Measurements from ENCODE around the gene RAP1GAP2. TPM values are rescaled to one million over a fixed set of nuclear protein-coding genes. Genes with fewer than 3 reads are reported as not detected.

Gene RAP1GAP2
- 1.2 TPM for total RNA-seq
- 1 to 10 TPM; 1.4 to 3.5 (median 2.0) TPM for polyA plus RNA-seq (ENCODE audit: insufficient read depth in 1 of 8, insufficient read length in 8 of 8, low replicate concordance in 1 of 8)
- long read RNA-seq, donor 1, full-length matches to known transcripts = 1 of 1 reads
- long read RNA-seq, donor 1, partial matches to known transcripts = 0 of 1 reads
- long read RNA-seq, donor 1, other reads (novel, unspliced or antisense) = 0 of 1 reads
- long read RNA-seq, donor 2, full-length matches to known transcripts = 1 of 1 reads
- long read RNA-seq, donor 2, partial matches to known transcripts = 0 of 1 reads
- long read RNA-seq, donor 2, other reads (novel, unspliced or antisense) = 0 of 1 reads
- long read RNA-seq, donor 3, full-length matches to known transcripts = 4 of 4 reads
- long read RNA-seq, donor 3, partial matches to known transcripts = 0 of 4 reads
- long read RNA-seq, donor 3, other reads (novel, unspliced or antisense) = 0 of 4 reads
- long read RNA-seq, donor 4, full-length matches to known transcripts = 1 of 1 reads
- long read RNA-seq, donor 4, partial matches to known transcripts = 0 of 1 reads
- long read RNA-seq, donor 4, other reads (novel, unspliced or antisense) = 0 of 1 reads
- long read RNA-seq, donor 5, full-length matches to known transcripts = 7 of 7 reads
- long read RNA-seq, donor 5, partial matches to known transcripts = 0 of 7 reads
- long read RNA-seq, donor 5, other reads (novel, unspliced or antisense) = 0 of 7 reads
- long read RNA-seq, donor 6 = 0 reads
- long read RNA-seq, donor 7, full-length matches to known transcripts = 1 of 1 reads
- long read RNA-seq, donor 7, partial matches to known transcripts = 0 of 1 reads
- long read RNA-seq, donor 7, other reads (novel, unspliced or antisense) = 0 of 1 reads
- long read RNA-seq, donor 8, full-length matches to known transcripts = 1 of 1 reads
- long read RNA-seq, donor 8, partial matches to known transcripts = 0 of 1 reads
- long read RNA-seq, donor 8, other reads (novel, unspliced or antisense) = 0 of 1 reads
- long read RNA-seq, donor 9, full-length matches to known transcripts = 2 of 2 reads
- long read RNA-seq, donor 9, partial matches to known transcripts = 0 of 2 reads
- long read RNA-seq, donor 9, other reads (novel, unspliced or antisense) = 0 of 2 reads
- long read RNA-seq, donor 10, full-length matches to known transcripts = 2 of 2 reads
- long read RNA-seq, donor 10, partial matches to known transcripts = 0 of 2 reads
- long read RNA-seq, donor 10, other reads (novel, unspliced or antisense) = 0 of 2 reads
- long read RNA-seq, donor 11, full-length matches to known transcripts = 2 of 2 reads
- long read RNA-seq, donor 11, partial matches to known transcripts = 0 of 2 reads
- long read RNA-seq, donor 11, other reads (novel, unspliced or antisense) = 0 of 2 reads

- peaks cover 2% of the 10 kb centered on the region for H3K27me3 ChIP-seq (ENCODE audit: control insufficient read depth, insufficient read depth, low read length)
- H3K4me3 ChIP-seq (ENCODE audit: low read length) = peak within 1 kb of the TSS; percentile 5
- H3K36me3 ChIP-seq (ENCODE audit: control insufficient read depth, insufficient read depth, low read length) = no peaks in the 10 kb centered on the region
- H3K9me3 ChIP-seq (replicated peaks; ENCODE audit: control insufficient read depth, low read depth, low read length) = no peaks in the 10 kb centered on the region
- WGBS (ENCODE audit: insufficient coverage) = 58% methylated on average over 27 of the region's 39 CpGs
- no peaks in the 10 kb centered on the region for H3K4me1 ChIP-seq (ENCODE audit: control insufficient read depth, insufficient read depth, low read length)
- no peak within 1 kb of the TSS for H3K27ac ChIP-seq (ENCODE audit: low read length)
- DNase-seq = peak; percentile 30
Observed at GRCh38 chr17:2796164-2797125, at the start of gene RAP1GAP2. Gene RAP1GAP2, plus strand, starts transcription at chr17:2796438. Its CDS starts 90 bp downstream, at chr17:2796528.

GRCh38 chr17:2749058-2749783 lies 47.0 kb upstream of the RAP1GAP2 start, which contains the start of gene CCDC92B:
Gene CCDC92B, minus strand, starts transcription at chr17:2749652. Its CDS starts 14,507 bp downstream, at chr17:2735145.
- peaks cover 8% of the 10 kb centered on the region for H3K4me1 ChIP-seq (ENCODE audit: control insufficient read depth, insufficient read depth, low read length)
- no peaks in the 10 kb centered on the region for H3K36me3 ChIP-seq (ENCODE audit: control insufficient read depth, insufficient read depth, low read length)
- H3K27me3 ChIP-seq (ENCODE audit: control insufficient read depth, insufficient read depth, low read length) = peaks cover 55% of the 10 kb centered on the region
- no peaks in the 10 kb centered on the region for H3K9me3 ChIP-seq (replicated peaks; ENCODE audit: control insufficient read depth, low read depth, low read length)
- DNase-seq = no peak
- no peak within 1 kb of the TSS for H3K4me3 ChIP-seq (ENCODE audit: low read length)
- H3K27ac ChIP-seq (ENCODE audit: low read length) = no peak within 1 kb of the TSS
- WGBS (ENCODE audit: insufficient coverage) = under 1% methylated on average over 39 of the region's 76 CpGs

DNA sequence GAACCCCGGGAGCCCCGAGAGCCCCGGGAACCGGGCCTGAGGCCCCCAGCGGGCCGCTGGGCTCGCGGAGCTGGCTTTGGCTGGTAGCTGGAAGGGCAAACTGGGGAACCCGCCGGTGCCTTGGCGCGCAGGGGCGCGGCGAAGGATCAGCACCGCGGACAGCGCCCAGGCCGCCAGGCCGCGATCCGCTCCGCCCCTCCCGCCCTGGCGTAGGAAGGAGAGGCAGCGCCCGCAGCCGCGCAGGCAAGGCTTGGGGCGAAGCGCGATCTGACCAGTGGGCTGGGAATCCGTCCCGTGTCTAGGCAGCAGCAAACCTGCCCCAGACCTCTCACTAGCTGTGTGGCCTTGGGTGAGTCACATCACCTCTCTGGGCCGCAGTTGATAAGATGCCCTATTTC lies 46.5 kb upstream of the RAP1GAP2 start:
- Histone ChIP-seq H3K36me3 (ENCODE audit: control insufficient read depth, insufficient read depth, low read length) (no peaks in the 10 kb centered on the region), H3K4me1 (ENCODE audit: control insufficient read depth, insufficient read depth, low read length) (peaks cover 8% of the 10 kb centered on the region), H3K27ac (ENCODE audit: low read length) (no peak overlapping the region), H3K4me3 (ENCODE audit: low read length) (no peak overlapping the region), H3K9me3 (replicated peaks; ENCODE audit: control insufficient read depth, low read depth, low read length) (no peaks in the 10 kb centered on the region), H3K27me3 (ENCODE audit: control insufficient read depth, insufficient read depth, low read length) (peaks cover 60% of the 10 kb centered on the region)
- WGBS (ENCODE audit: insufficient coverage) = under 1% methylated on average over 32 of the region's 35 CpGs
- peak; percentile 80 for DNase-seq

DNA sequence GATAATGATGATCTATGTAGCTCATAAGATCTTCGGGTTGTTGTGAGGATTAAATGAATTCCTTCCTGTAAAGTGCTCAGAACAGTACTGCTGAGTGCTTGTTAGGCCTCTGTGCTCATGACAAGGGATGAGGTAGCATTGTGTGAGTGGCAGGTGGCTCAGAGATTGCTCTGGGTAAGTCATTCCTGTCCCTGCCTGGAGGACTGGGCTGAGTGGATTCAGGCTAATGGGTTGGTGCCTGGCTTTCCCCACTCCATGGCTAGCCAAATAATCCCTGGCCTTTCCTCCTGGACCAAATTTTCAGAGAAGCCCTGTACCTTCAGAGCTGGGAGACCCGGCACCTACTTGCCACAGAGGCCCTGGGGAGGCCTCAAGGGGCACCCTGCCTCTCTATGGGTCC lies 45.5 kb upstream of the RAP1GAP2 start:
- H3K4me1 ChIP-seq (ENCODE audit: control insufficient read depth, insufficient read depth, low read length) = peaks cover 5% of the 10 kb centered on the region
- WGBS (ENCODE audit: insufficient coverage) = 73% methylated on average over 2 of the region's 2 CpGs

DNA sequence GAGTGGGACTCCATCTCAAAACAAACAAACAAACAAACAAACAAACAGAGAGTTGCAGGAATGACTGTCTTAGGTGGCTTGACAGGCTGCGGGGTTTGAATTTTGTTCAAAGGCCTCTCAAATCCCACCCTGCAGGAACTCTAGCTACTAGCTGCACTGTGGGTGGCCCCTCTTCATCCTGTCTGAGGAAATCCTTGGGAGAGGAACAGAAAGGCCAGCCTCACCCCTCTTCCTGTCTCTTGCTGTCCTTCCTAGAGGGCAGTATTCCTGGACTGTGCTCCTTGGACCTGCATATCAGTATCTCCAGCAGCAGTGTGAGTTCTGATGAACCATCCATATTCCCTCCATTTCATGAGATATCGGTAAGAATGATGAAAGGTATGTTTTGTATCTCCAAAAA lies 44.7 kb upstream of the RAP1GAP2 start:
- no peaks in the 10 kb centered on the region for H3K36me3 ChIP-seq (ENCODE audit: control insufficient read depth, insufficient read depth, low read length)
- no peak for DNase-seq
- whole genome bisulfite sequencing (ENCODE audit: insufficient coverage) = 60% methylated on average over 1 of the region's 2 CpGs
- no peak overlapping the region for H3K4me3 ChIP-seq (ENCODE audit: low read length)
- no peak overlapping the region for H3K27ac ChIP-seq (ENCODE audit: low read length)
- H3K9me3 ChIP-seq (replicated peaks; ENCODE audit: control insufficient read depth, low read depth, low read length) = no peaks in the 10 kb centered on the region
- peaks cover 7% of the 10 kb centered on the region for H3K4me1 ChIP-seq (ENCODE audit: control insufficient read depth, insufficient read depth, low read length)
- peaks cover 73% of the 10 kb centered on the region for H3K27me3 ChIP-seq (ENCODE audit: control insufficient read depth, insufficient read depth, low read length)

More for the DNA sequence above, 45.5 kb upstream of the RAP1GAP2 start:
- Histone ChIP-seq H3K36me3 (ENCODE audit: control insufficient read depth, insufficient read depth, low read length) (no peaks in the 10 kb centered on the region), H3K9me3 (replicated peaks; ENCODE audit: control insufficient read depth, low read depth, low read length) (no peaks in the 10 kb centered on the region), H3K4me3 (ENCODE audit: low read length) (no peak overlapping the region), H3K27ac (ENCODE audit: low read length) (no peak overlapping the region), H3K27me3 (ENCODE audit: control insufficient read depth, insufficient read depth, low read length) (peaks cover 66% of the 10 kb centered on the region)
- no peak for DNase-seq

DNA sequence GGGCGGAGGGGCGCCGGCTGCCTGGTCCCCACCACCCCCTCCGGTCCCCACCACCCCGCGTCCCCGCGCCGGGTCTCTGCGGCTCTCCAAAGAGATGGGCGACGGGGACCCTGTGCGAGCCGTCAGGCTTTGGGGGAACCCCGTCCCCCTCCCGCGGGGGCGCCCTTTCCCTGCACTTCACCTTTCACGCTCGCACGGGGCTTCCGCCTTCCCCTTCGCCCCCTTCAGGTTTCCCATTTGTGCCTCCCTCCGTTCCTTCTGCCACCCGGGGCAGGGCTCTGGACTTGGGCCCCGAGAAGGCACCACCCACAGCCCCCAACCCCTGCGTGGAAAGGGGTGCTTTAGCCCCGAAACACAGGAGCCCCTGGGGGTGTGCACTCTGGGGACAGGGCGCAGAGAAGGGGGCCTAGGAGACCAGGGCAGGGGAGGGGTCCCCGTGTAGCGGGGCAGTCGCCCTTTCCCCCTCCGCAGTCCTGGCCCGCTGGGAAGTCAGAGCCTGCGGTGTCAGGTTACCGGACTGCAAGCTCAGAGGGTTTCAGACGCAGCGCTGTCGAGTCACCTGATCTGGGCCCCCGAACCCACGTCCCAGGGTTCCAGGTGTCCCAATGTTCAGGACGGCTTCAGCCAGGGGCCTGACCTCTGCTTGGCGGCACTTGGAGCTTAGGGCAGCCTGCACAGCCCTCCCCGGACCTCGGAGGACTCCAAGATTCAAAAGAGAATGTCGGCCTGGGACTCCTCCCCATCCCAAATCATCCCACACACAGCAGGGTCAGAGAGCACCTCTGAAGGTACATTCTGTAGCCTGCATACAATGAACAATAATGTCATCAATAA lies 40.1 kb upstream of the RAP1GAP2 start:
- peaks cover 62% of the 10 kb centered on the region for H3K27me3 ChIP-seq (ENCODE audit: control insufficient read depth, insufficient read depth, low read length)
- under 1% methylated on average over 40 of the region's 46 CpGs for WGBS (ENCODE audit: insufficient coverage)

DNA sequence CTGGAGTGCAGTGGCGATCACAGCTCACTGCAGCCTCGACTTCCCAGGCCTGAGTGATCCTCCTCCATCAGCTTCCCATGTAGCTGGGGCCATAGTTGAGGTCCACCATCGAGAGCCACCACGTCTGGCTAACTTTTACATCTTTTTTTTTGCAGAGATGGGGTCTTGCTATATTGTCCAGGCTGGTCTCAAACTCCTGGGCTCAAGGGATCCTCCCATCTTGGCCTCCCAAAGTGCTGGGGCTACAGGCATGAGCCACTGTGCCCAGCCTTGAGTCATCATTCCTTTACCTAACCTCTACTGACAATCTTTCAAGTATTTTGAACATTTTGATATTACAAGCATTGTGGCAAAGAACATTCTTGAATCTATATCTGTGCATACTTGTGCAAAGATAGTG lies 37.4 kb upstream of the RAP1GAP2 start:
- no peaks in the 10 kb centered on the region for H3K9me3 ChIP-seq (replicated peaks; ENCODE audit: control insufficient read depth, low read depth, low read length)
- H3K27me3 ChIP-seq (ENCODE audit: control insufficient read depth, insufficient read depth, low read length) = peaks cover 46% of the 10 kb centered on the region
- 79% methylated on average over 3 of the region's 4 CpGs for WGBS (ENCODE audit: insufficient coverage)
- no peak overlapping the region for H3K27ac ChIP-seq (ENCODE audit: low read length)
- no peak for DNase-seq
- no peak overlapping the region for H3K4me3 ChIP-seq (ENCODE audit: low read length)
- no peaks in the 10 kb centered on the region for H3K36me3 ChIP-seq (ENCODE audit: control insufficient read depth, insufficient read depth, low read length)
- H3K4me1 ChIP-seq (ENCODE audit: control insufficient read depth, insufficient read depth, low read length) = peaks cover 7% of the 10 kb centered on the region

More for the DNA sequence above, 40.1 kb upstream of the RAP1GAP2 start:
- H3K27ac ChIP-seq (ENCODE audit: low read length) = no peak overlapping the region
- H3K4me1 ChIP-seq (ENCODE audit: control insufficient read depth, insufficient read depth, low read length) = peaks cover 7% of the 10 kb centered on the region
- no peak for DNase-seq
- H3K4me3 ChIP-seq (ENCODE audit: low read length) = no peak overlapping the region
- H3K9me3 ChIP-seq (replicated peaks; ENCODE audit: control insufficient read depth, low read depth, low read length) = no peaks in the 10 kb centered on the region
- H3K36me3 ChIP-seq (ENCODE audit: control insufficient read depth, insufficient read depth, low read length) = no peaks in the 10 kb centered on the region

DNA sequence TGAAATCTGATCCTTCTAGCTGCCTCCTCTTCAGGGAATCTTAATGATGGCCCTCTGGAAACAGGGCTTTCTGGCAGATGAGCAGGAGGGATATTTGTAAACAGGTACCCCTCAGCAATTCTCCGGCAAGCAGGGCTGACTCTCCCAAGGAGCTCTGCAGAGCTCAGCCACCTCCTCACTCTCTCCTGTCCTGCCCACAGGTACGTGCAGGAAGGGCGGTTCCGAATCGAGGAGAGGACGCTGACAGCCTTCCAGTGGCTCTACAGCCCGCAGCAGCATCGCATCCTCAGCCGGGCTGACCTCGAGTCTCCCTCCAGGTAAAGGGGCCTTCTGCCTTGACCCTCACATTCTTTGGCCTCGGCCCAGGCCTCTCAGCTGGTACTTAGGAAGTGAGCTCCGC lies 26.1 kb upstream of the RAP1GAP2 start:
- Histone ChIP-seq H3K4me3 (ENCODE audit: low read length) (no peak overlapping the region), H3K27me3 (ENCODE audit: control insufficient read depth, insufficient read depth, low read length) (peaks cover 18% of the 10 kb centered on the region), H3K27ac (ENCODE audit: low read length) (no peak overlapping the region), H3K4me1 (ENCODE audit: control insufficient read depth, insufficient read depth, low read length) (no peaks in the 10 kb centered on the region), H3K9me3 (replicated peaks; ENCODE audit: control insufficient read depth, low read depth, low read length) (no peaks in the 10 kb centered on the region), H3K36me3 (ENCODE audit: control insufficient read depth, insufficient read depth, low read length) (no peaks in the 10 kb centered on the region)
- no peak for DNase-seq
- 51% methylated on average over 11 of the region's 12 CpGs for WGBS (ENCODE audit: insufficient coverage)

All from muscle of leg (tissue), 16 donors.